Esophagus muscularis mucosa (tissue), 3 donors: ENCODE measurements around the gene ENOX1.

Experiments
- EP300 ChIP-seq: sonication (generic); formaldehyde crosslinking; IDR thresholded peaks from one replicate; pipeline ENCODE4 v1.6.1; 2017; ENCODE audit warnings: antibody characterized with exemption
- TF ChIP-seq, protein P1 (sequence below), 3 experiments: fragments of 200-600 bp in 2 of 3; fragments of 450-650 bp in 1 of 3; sonication (generic) in 2 of 3; IDR thresholded peaks; one replicate each; pipeline ENCODE4 v1.5.1; 2017 to 2019; ENCODE audit warnings: antibody characterized with exemption in 3 of 3, mild to moderate bottlenecking in 2 of 3, moderate library complexity in 1 of 3

DNA sequence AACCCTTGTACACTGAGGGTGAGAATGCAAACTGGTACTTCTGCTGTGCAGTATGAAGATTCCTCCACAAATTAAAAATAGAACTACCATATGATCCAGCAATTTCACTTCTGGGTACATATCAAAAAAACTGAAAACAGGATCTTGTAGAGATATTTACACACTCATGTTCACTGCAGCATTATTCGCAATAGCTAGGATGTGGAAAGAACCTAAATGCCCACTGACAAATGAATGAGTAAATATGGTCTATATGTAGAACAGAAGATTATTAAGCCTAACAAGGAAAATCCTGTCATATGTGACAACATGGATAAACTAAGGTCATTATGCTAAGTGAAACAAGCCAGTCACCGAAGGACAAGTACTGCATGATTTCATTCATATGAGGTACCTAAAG is 304.7 kb downstream of the ENOX1 start:
- TF ChIP-seq, protein P1, sequence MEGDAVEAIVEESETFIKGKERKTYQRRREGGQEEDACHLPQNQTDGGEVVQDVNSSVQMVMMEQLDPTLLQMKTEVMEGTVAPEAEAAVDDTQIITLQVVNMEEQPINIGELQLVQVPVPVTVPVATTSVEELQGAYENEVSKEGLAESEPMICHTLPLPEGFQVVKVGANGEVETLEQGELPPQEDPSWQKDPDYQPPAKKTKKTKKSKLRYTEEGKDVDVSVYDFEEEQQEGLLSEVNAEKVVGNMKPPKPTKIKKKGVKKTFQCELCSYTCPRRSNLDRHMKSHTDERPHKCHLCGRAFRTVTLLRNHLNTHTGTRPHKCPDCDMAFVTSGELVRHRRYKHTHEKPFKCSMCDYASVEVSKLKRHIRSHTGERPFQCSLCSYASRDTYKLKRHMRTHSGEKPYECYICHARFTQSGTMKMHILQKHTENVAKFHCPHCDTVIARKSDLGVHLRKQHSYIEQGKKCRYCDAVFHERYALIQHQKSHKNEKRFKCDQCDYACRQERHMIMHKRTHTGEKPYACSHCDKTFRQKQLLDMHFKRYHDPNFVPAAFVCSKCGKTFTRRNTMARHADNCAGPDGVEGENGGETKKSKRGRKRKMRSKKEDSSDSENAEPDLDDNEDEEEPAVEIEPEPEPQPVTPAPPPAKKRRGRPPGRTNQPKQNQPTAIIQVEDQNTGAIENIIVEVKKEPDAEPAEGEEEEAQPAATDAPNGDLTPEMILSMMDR (IDR thresholded peaks at IDR 0.05) = no peak
- no peak for TF ChIP-seq EP300
